Stomach (tissue), 4 donors: ENCODE measurements around the gene WFDC13.

Experiments
- CTCF ChIP-seq, 7 experiments: fragments of 450-650 bp in 4 of 7; fragments of 200-600 bp in 3 of 7; sonication (generic) in 3 of 7; IDR thresholded peaks; one replicate each; pipeline ENCODE4 v1.5.1; 2016 to 2019; ENCODE audit warnings: antibody characterized with exemption in 7 of 7, control low read depth in 2 of 7, mild to moderate bottlenecking in 1 of 7
- EP300 ChIP-seq: sonication (generic); formaldehyde crosslinking; IDR thresholded peaks from one replicate; pipeline ENCODE4 v1.6.1; 2017; ENCODE audit warnings: antibody characterized with exemption
- POLR2A ChIP-seq, 4 donors: fragments of 450-650 bp; IDR thresholded peaks; one replicate each; pipeline ENCODE4 v1.6.1; 2016; ENCODE audit warnings: antibody characterized with exemption in 4 of 4, control low read depth in 2 of 4, mild to moderate bottlenecking in 1 of 4, moderate library complexity in 1 of 4
- POLR2AphosphoS5 ChIP-seq, 3 donors: sonication (generic); formaldehyde crosslinking; IDR thresholded peaks; one replicate each; pipeline ENCODE4 v1.6.1; 2016; ENCODE audit warnings: antibody characterized with exemption in 3 of 3

GRCh38 chr20:45752746-45753145 is 50.9 kb downstream of the WFDC13 start:
- no peak for TF ChIP-seq POLR2AphosphoS5 (IDR thresholded peaks at IDR 0.05)
- TF ChIP-seq CTCF (IDR thresholded peaks at IDR 0.05) = no peak
- TF ChIP-seq EP300 = no peak
- TF ChIP-seq POLR2A (IDR thresholded peaks at IDR 0.05) = no peak
